Measurements from ENCODE around the gene PRR3.

Gene PRR3

GRCh38 chr6:30572148-30572547 lies 15.1 kb downstream of the PRR3 start:
- DNase-seq, result no peak

DNA sequence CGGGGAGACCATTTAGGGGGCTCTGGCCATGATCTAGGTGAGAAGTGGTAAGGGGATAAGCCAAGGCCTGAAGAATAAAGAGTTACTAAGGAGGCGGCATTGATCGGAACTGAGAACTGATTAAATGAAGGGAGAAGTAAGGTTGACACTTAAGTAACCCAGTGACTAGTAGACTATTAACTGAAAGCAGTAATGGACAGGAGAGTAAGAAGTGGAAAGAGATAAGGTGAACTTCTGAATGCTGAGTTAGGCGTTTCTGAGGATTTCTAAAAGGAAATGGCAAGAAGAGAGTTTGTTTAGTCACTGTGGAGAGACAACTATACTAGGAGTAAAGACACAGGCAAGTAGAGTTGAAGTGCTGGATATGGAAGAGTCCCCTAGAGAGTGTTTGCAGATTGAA lies 16.0 kb downstream of the PRR3 start:
- no peak for DNase-seq

DNA sequence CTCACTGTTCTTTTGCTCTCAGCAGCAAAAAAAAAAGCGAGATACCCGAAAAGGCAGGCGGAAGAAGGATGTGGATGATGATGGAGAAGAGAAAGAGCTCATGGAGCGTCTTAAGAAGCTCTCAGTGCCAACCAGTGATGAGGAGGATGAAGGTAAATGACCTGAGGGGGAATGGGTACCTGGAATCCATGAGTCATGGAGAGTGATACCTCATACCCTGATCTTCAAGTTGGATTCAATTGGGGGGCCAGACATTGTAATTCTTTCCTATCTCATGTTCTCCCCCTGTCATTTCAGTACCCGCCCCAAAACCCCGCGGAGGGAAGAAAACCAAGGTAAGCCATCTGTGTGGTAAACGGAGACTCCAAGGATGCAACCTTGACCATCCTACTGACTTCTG lies 21.0 kb downstream of the PRR3 start:
- no peak for DNase-seq

- DNase-seq, result no peak
These were observed 26.8 kb downstream of the PRR3 start for GRCh38 chr6:30583921-30584320.

- no peak for DNase-seq
These were observed 32.8 kb downstream of the PRR3 start for GRCh38 chr6:30589754-30590358.

DNA sequence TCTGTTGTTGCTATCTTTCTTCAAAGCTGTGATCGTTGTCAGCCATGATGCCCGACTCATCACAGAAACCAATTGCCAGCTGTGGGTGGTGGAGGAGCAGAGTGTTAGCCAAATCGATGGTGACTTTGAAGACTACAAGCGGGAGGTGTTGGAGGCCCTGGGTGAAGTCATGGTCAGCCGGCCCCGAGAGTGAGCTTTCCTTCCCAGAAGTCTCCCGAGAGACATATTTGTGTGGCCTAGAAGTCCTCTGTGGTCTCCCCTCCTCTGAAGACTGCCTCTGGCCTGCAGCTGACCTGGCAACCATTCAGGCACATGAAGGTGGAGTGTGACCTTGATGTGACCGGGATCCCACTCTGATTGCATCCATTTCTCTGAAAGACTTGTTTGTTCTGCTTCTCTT lies 33.4 kb downstream of the PRR3 start:
- no peak for DNase-seq

GRCh38 chr6:30591008-30591407 lies 33.9 kb downstream of the PRR3 start:
- no peak for DNase-seq

DNA sequence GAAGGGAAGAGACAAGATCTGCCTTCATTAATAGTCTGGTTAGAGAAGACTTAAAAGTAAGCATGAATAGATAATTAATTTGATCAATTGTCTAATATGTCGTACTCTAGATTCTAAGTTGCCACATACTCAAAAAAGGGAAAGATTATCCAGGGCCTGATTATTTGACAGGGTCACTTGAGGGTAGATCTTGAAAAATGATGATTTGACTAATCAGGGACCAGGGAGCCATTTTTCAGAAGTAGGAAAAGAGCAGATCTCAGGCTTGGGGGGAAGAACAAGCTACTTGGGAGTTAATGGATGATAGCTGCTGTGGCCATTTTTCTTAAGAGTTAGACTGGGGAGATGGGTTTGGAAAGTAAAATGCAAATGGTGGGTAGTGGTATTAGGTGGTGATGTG lies 35.2 kb downstream of the PRR3 start:
- DNase-seq, result no peak

DNA sequence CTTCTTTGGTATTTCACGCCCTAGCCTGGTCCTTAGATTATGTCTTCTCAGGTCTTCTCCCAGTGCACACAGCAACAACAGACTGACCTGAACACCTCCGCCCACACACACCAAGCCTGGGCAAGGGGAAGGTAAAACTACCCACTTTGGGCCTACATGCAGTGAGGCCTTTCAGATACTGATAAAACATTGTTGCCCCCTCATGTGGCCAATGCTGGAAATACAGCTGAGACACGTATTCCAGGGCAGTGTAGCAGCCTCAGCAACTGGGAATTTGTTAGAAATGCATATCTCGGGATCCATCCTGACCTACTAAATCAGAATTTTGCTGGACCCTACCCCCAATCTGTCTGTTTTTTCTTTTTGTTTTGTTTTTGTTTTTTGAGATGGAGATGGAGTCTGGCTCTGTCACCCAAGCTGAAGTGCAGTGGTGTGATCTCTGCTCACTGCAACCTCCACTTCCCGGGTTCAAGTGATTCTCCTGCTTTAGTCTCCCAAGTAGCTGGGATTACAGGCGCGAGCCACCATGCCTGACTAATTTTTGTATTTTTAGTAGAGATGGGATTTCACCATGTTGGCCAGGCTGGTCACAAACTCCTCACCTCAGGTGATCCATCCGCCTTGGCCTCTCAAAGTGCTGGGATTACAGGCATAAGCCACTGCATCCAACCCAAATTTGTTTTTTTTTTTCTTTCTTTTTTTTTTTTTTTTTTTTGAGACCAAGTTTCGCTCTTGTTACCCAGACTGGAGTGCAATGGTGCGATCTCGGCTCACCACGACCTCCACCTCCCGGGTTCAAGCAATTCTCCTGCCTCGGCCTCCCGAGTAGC lies 40.4 kb downstream of the PRR3 start:
- DNase-seq, result peak; percentile 88 to 90

- DNase-seq, result no peak
These were observed 42.0 kb downstream of the PRR3 start for GRCh38 chr6:30598912-30599624.

- no peak for DNase-seq
These were observed 42.7 kb downstream of the PRR3 start for GRCh38 chr6:30599625-30600324.

- no peak for DNase-seq
These were observed 43.4 kb downstream of the PRR3 start for GRCh38 chr6:30600451-30600961.

GRCh38 chr6:30601436-30601814 lies 44.3 kb downstream of the PRR3 start:
- DNase-seq, result no peak

DNA sequence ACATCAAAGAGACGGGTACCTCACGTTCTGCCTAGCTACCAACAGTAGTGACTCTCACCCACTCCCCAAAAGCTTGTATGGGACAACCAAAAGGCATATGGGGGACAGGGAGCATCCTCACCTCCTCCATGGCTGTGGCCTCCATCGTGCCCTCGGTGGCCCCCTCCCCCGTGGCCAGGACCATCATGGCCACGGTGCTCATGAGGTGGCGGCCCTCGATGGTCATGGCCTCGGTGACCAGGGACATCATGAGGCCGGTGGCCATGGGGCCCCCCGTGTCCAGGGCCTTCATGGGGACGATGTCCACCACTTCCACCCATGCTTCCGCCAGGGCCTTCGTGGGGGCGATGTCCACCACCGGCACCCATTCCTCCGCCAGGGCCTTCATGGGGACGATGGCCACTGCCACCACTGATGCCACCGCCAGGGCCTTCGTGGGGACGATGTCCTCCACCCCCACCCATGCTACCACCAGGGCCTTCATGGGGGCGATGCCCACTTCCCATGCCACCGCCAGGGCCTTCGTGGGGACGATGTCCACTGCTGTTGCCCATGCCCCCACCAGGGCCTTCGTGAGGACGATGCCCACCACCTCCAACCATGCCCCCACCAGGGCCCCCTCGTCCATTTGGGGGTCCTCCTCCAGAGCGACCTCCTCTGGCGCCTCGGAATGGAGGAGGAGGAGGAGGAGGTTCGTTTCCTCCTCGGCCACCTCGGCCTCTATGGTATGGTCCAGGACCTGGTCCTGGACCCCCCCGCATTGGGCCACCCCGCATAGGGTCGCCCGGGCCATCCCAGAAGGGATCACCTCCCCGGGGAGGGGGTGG lies 44.9 kb downstream of the PRR3 start:
- DNase-seq, result no peak

GRCh38 chr6:30603961-30604360 lies 46.9 kb downstream of the PRR3 start:
- no peak for DNase-seq

- DNase-seq, result no peak
These were observed 53.0 kb downstream of the PRR3 start for GRCh38 chr6:30610065-30610464.

DNA sequence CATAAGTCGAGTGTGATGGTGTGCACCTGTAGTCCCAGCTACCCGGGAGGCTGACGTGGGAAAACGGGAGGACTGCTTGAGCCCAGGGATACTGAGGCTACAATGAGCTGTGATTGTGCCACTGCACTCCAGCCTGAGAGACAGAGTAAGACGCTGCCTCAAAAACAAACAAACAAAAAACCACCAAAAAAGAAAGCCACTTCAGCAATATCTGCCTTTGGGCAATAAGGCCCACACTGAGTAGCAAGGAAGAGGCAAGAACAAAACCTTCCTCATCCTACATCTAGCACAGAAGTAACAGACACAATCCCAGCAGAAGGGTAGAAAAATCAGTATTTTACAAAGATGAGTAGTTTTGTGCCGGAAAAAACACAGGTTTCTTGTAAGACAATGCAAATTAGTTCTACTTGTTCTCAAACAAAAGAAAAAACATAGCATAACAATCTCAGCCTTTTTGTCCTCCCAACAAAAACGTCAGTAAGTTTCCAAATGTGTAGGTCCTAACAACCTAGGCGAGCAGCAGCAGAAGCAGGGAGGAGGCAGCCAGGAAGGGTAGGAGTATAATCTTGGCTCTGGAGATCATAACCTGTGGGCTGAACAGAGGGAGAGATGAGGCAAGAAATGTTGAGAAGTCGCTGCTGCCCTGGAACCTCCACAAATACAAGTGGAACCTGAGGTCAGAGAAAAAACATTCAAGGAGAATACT lies 54.2 kb downstream of the PRR3 start:
- DNase-seq, result no peak

- no peak for DNase-seq
These were observed 54.7 kb downstream of the PRR3 start for GRCh38 chr6:30611856-30612194.

DNA sequence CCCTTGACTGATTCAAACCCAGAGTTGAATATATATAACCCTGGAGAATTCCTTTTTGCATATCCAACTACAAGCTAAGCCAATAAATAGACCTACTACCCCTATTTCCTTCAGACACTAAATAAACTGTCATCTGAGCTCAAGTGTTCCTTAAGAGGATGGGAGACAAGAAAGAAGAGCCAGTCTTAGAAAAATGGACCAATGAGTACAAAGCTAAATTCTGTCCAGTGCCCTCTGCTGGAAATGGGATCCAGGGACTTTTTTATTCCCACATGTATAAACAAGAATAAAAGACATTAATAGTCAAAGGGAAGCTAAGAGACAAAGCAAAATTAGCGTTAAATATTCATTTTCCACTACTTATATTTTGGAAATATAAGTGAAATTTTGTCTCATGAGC lies 55.1 kb downstream of the PRR3 start:
- DNase-seq, result no peak

DNA sequence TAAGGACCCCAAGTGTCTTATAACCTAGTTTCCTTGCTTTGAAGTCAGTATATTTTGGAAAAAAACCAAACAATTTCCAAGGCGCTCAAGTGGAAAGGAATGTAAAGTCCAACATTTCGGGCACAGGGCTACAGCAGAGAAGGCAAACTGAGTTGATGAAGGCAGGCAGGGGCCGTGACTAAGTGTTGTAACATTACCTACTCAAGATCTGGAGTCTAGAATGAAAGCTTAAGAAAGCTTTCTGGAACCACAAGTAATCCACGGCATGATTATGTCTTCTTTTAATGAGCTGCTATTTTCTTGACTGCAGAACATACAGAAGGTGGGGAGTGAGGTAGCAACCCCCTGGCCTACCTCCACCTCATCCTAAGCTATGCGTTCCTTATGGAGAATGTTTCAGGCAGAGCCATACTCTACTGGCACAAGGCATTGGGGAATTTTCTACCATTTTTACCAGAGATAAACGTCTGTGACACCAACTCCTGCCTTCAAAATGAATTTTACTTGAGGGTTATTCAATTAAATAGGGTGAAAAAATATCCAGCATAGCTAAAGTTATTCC lies 55.7 kb downstream of the PRR3 start:
- no peak for DNase-seq

All from activated T-cell treated with anti-CD3 and anti-CD28 coated beads, Interleukin-2, amount 50 U/mL, for 48 hours (primary cell).